Stimulated activated CD8-positive, alpha-beta memory T cell treated with anti-CD3 and anti-CD28 coated beads, Interleukin-4, amount 100 ng/mL, for 48 hours (primary cell): Measurements from ENCODE around the gene GFER.
"Not testable (repeated sequence)": the region's sequence is repeated elsewhere in the genome, so short reads cannot be mapped to it uniquely, and the experiment has no call there.

ENCODE experiments used
- DNase-seq: peaks from one replicate; pipeline ENCODE4 v3.0.0-alpha.2; 2020

Gene GFER

DNA sequence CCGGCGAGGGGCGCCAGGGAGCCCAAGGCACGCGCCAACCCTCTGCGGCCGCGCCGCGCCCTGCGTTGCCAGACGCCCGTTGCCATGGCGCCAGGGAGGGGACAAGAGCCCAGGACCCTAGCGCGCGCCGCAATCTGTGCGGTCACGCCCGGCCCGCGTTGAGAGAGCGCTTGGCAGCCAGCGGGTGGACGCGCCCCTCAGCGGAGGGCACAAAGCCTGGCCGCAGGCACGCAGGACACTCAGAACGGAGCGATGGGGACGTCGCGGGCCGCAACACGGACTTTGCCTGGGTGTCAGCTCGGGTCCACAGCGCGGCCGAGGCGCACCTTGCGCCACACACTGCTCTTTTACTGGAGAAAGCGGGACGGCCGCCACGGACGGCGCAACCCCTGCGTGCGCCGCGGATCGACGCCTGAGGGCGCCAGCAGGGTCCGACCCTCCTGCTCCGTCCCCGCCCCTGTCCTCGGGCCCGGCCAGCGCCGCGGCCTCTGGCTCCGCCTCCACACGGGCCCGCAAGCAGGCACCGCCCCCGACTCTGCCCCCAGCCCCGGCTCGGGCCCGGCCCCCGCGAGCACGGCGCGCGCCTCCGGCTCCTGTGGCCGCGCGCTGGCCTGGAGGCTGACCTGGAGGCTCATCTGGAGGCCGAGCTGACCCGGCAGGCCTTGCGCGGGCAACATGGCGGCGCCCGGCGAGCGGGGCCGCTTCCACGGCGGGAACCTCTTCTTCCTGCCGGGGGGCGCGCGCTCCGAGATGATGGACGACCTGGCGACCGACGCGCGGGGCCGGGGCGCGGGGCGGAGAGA is at the start of gene GFER:
Gene GFER, plus strand, starts transcription at position 650 of the 803 bp plus-strand sequence. Its CDS starts 26 bp downstream, at position 676.
- DNase-seq, result peak; percentile 87

DNA sequence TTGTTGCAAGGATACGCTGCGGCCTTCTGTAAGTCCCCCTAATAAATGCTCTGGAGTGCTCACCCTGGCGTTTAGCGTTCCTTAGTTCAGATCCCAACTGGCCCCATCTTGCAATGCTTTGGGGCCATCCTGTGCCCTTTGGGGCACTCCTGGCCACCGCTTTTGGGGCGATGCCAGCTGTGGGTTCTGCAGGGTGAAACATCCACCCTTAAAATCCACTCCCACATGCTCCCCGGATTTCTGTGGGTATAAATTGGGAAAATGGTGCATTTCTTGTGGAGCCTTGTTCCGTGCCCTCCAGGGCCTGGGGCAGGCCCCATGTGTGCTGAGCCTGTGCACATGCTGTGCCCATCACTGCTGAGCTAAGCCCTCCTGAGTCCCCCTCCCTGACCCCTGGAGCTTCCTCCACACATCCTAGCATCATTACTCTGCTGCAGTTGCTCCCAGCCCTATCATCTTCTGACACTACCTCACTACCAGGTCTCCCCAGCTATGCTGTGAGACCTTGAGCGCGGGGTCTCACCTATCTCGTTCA is 47.0 kb upstream of the GFER start:
- no peak for DNase-seq

DNA sequence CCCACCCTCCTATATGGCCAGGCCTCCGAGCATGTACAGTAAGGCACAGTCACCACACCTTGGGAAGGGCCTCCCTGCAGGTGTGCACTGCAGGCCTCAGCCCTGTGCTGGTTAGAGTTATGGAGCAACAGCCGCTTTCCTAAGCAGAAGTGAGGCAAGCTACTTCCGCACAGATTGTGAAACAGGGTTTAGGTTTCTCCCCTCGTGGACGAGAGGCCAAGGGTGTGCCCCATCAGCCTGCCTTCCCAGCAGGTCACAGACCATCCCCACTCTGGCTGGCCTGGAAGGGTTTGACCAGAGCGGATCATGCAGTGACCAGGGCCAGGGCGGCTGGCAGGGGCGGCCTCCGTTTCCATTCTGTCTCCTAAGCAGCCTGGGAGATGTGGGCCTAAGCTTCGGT is 45.7 kb upstream of the GFER start:
- no peak for DNase-seq

DNA sequence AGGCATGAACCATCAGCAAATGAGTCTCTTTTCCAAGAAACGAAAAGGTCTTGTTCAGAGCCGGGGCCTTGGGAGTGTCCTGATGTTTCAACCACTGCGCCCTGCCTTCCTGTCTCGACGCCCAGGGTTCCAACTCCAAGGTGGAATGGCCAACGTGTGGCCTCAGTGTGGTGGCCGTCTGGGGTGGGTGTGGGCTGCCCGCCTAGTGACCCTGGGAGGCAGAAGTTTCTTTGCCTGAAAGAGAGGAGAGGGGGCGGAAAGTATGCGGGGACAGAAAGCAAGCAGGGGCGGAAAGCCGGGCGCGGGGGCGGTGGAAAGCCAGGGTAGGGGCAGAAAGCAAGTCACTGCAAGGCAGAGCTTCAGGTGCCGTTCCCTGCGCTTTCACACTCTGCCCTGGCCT is 45.1 kb upstream of the GFER start:
- no peak for DNase-seq

DNA sequence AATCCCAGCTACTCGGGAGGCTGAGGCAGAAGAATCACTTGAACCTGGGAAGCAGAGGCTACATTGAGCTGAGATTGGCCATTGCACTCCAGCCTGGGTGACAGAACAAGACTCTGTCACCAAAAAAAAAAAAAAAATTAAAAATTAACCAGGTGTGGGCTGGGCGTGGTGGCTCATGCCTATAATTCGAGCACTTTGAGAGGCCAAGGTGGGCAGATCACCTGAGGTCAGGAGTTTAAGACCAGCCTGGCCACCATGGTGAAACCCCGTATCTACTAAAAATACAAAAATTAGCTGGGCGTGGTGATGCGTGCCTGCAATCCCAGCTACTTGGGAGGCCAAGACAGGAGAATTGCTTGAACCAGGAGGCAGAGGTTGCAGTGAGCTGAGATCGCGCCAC is 44.2 kb upstream of the GFER start:
- not testable (repeated sequence) for DNase-seq

DNA sequence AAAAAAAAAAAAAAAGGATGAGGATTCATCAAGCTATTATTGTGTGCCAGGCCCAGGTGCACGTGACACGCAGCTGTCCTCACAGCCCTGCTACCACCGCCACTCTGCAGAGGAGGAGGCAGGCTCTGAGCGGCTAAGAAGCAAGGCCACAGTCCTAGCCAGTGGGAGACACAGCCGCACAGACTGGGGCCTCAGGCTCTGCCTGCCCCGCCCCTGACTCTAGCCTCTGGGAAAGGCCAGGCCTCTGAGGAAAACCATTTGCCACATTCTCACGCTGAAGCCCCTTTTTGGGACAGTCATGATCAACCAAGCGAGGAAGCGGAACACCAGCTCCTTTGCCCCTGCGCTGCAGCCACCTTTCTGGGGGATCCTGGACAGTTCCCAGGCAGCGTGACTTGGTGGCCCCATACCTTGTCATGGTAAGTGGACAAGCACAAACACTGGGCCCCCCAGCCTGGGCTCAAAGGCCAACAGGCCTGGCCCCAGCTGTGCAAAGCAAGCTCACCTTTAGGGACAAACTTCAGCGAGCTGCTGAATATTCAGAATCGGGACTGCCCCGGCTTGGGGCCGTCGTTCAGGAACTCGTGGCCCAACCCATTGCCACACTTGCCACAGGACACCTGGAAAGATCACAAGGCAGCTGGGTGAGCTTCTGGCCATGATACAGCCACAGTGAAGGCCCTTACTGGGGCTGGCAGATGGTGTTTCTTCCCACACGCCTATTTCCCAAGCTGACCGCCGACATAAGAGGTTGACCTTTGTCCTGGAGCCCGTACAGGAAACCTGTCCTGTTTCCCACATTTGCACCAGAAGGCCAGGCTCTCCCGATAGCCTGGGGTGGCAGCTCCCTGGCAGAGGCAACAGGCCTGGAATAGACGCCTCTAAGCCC is 43.5 kb upstream of the GFER start:
- DNase-seq, result no peak

DNA sequence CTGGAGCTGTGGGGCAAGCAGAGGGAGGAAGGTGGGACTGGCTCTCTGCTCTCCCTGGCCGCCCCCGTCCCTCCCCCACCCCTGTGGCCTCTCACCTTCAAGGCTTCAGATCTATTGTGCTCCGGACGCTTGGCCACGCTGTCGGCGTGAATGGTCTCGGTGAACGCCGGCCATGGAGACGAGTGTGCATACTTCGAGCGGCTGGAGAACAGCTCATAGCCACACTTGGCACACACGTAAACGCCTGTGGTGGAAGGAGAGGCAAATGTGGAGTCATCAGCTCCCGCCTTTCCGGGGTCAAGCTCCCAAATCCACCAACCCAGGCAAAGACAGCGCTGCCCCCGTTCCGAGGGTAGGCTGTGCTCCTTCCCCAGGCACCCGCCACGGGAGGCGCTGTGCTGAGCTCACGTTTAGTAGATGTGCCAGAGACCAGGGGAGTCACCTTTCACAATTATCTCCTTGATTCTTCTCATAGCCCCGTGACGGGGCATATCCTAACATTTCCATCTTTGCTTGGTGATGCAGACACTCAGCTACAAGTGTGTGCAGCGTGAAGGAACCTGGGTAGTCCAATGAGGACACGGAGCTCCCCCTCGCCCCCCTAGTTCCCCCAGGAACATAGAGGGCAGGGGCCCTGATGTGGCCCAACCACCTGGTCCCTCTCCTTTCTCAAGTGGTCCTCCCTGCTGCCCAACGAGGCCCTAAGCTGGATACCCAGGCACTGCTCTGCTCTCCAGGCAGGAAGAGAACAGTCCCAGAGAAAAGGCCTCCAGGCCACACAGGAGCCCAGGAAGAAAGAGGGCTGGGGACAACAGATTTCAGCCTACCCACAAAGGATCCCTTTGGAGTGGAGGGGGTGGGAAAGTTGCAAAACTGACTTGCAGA is 42.6 kb upstream of the GFER start:
- no peak for DNase-seq

DNA sequence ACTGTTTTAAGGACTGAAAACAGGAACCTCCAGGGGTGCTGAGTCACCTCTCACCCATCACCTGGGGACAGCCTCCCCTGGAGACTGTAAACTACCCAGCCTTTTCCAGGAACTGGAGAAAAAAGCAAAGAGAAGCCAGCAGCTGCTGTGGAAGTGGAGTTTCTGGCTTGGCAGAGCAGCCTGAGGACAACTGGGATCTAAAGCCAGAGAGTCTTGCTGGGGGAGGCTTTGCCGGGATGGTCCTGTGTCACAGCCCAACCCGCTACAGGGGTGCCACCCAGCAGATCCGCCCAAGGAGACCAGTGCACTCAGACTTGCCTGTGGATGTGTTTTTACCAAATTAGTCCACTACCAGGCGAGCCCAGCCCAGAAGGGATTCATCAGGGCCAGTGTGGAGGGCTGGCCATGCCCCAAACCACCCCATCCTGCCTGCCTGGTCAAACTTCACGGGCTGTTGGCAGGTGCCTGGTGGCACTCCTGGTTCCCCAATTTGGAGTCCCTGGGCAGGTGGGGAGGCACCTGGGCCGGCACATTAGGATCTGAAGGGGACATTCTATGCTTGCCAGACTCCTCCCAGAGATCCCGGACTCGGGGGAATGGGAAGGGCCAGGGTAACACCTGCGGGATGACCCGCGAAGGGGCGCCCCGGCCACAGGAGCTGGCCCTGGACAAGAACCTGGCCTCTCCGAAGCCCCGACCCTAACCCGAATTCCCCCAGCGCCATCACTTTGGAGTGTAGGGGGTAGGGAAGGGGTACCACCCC is 41.8 kb upstream of the GFER start:
- DNase-seq, result peak; percentile 36

DNA sequence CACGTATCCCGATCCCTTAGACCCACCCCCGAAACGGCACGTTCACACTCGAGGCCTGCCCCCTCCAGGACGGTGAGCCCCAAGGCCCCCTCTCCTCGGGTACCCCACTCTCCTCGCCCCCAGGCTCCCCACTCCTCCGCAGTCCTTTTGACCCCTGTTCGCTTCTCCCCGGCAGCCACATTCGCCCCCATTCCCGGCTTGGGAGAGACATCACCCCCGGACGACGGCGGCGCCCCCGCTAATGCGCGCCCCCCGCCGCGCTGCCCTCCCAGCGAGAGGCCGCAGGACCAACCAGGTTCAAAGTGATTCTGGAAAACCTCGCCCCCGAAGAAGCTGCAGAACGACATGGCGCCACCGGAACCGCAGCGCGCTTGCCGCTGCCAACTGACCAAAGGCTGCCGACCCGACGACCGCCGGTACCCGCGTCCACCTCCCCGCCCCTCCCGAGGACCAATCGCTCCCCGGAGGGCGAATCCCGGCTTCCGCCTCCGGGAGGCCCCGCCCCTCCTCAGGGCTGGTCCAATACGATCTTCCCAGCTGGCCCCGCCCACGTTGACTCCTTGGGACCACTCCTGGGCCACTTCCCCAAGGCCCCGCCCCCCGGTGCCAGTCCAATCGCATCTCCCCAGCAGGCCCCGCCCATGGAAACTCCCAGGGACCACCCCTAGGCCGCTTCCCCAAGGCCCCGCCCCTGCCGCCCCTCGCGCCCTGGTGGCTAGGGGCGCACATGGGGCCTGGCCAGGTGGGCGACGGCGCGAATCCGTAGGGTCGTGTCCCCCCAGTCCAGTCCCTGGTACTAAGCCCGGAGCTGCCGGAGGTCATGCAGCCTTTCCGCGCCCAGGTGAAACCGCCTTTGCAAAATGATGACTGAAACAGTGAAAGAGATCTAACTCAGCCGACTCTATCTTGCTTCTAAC is 40.9 kb upstream of the GFER start, which contains the start of gene MSRB1:
Gene MSRB1, minus strand, starts transcription at position 390 of the 917 bp plus-strand sequence. Its CDS starts 43 bp downstream, at position 347.
- peak; percentile 100 for DNase-seq

DNA sequence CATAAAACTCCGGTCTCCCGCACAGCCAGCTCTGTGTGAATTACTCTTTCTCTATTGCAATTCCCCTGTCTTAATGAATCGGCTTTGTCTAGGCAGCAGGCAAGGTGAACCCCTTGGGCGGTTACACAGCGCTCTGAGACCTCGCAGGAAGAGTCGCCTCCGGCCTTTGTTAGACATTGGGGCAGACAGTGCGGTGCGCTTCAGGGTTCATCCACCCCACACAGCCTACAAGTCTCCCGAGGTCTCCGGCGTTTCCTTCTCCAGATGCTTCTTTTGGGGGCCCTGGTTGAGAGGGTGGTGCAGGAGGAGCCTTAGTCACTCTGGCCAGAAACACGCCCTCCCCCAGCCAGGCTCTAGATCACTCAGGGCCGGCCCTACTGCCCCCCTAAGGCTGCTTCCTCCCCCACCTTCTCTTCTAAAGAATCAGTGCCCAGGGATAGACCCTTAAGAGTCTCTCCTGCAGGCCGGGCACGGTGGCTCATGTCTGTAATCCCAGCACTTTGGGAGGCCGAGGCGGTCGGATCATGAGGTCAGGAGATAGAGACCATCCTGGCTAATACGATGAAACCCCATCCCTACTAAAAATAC is 39.3 kb upstream of the GFER start:
- no peak for DNase-seq

DNA sequence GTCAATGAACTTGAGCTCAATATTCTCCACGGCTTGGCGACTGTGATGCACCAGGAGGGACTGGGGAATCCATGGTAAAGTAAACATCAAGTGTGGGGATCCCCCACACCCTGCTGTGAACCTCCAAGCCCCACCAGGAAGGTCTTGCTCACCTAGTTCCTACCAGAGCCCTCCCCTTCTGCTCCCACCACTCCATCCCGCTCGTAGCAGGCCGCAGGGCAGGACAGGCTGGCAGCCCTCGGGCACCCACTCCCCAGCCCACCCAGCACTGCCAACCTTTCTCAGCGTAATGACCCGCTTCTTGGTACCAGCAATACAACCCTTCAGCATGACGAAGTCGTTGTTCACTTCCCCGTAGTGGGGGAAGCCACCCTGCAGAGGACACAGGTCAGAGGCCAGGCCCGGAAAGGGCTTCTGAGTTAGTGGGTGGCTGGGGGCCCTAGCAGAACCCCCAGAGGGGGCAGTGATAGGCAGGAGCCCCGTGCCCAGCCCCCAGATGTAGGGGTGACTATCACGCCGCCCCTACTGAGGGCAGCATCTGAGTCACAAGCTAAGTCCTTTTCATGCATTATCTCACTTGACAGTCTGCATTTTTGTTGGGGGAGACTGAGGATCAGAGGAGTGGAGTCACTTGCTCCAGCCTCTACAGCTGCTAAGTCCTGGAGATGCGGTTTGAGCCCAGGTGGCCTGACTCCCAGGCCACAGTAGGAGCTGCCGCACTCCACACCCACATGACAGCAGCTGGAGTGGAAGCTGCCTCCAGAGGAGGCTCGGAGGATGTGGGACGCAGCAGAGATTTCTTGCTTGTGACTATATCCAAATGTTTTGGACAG is 38.2 kb upstream of the GFER start:
- DNase-seq, result no peak

DNA sequence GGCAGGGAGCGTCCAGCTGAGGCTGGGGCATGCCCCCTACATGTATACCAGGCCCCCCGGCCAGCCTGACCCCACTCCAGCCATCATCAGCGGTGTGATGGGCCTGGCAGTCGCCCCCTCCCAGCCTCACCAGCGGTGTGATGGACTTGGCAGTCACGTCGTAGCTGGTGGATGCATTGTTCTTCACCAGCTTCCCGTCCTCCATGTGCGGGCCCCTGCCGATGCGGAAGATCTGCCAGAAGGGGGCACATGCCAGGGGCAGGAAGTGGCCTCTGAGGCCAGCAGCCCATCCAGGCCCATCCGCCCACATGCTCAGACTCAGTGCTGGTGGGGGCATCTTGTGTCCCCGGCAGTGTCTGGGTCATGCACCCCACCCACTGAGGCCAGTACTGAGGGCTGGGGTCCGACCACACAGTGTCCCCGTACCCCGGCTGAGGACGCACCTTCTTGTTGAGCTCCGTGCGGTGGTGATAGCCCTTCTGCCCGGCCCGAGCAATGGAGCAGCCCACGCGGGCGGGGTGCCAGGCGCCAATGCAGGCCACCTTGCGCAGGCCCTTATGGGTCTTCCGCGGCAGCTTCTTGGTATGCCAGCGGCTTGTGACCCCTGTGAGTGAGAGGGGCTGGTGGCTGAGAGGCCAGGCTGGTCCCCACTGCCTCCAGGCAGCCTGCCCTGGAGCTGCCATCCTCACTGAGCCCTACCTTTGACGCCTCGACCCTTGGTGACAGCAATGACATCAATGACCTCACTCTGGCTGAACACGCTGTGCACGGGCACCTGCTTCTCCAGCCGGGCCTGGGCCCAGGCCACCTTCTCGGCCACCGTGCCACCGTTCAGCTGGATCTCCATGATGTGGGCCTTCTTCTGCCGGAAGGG is 37.3 kb upstream of the GFER start:
- no peak for DNase-seq

DNA sequence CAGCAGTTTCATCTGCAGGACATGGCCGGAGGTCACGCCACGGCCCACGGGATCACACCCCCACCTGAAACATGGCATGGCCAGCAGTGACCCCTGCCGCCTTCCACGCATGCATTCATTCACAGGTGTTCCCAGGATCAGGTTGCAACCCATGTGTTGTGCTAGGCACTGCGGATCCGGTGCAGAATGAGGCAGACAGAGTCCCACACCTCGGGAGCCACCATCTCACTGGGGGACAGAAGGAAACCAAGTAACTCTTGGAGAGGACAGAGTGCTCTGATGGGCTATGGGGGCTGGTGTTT is 36.7 kb upstream of the GFER start:
- no peak for DNase-seq

DNA sequence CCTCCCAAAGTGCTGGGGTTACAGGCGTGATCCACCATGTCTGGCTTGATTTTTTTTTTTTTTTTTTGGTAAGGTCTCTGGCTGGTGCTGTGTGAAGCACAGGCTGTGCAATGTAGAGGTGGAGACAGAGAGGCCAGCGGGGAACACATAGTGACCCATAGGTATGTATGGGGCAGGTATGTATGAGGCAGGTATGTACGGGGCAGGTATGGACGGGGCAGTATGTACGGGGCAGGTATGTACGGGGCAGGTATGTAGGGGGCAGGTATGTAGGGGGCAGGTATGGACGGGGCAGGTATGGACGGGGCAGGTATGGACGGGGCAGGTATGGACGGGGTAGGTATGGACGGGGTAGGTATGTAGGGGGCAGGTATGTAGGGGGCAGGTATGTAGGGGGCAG is 34.5 kb upstream of the GFER start:
- no peak for DNase-seq

DNA sequence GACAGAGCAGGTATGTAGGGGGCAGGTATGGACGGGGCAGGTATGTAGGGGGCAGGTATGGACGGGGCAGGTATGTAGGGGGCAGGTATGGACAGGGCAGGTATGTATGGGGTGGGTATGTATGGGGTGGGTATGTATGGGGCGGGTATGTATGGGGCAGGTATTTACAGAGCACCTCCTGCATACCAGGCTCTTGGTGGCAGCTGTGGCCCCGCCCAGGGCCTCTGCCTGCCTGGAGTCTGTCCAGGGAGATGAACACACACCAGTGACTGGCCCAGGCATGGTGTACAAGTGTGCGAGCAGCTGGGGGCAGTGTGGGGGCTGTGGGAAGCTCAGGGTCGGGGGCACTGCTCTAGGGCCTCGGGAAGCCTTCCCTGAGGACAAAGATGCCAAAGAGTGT is 33.9 kb upstream of the GFER start:
- no peak for DNase-seq

DNA sequence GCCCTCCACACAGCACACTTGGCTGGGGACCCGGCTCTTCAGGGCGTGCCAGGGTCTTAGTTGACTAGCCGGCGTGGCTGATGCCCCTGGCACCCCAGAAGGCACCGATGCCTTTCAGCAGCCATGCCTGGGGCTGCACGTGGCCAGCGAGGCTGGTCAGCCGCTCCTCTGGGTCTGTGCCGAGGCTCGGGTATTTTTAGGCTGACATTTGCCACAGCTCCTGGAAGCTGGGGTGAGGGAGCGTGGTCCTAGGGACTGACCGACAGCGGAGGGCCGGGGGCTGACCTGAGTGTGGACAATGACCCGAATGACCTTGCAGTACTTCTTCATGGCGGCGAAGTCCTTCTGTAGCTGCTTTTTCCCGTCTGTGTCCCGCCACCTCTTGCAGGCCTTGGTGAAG is 33.4 kb upstream of the GFER start:
- no peak for DNase-seq

DNA sequence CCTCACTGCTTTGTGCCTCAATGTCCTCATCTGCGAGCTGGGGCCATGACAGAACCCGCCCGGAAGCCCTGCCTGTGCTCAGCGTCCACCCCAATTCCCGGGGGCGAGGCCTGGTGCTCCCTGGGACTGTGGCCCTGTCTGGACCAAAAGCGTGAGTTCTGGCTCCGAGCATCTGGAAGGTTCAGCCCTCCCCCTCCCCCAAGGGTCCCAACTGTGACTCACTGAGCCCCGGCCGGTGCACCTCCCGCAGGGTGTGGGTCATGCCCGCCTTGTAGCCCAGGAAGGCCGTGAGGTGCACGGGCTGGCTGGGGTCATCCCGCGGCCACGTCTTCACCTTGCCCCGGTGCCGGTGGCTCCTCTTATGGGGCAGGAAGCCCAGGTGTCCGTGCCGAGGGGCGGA is 30.3 kb upstream of the GFER start:
- DNase-seq, result no peak

DNA sequence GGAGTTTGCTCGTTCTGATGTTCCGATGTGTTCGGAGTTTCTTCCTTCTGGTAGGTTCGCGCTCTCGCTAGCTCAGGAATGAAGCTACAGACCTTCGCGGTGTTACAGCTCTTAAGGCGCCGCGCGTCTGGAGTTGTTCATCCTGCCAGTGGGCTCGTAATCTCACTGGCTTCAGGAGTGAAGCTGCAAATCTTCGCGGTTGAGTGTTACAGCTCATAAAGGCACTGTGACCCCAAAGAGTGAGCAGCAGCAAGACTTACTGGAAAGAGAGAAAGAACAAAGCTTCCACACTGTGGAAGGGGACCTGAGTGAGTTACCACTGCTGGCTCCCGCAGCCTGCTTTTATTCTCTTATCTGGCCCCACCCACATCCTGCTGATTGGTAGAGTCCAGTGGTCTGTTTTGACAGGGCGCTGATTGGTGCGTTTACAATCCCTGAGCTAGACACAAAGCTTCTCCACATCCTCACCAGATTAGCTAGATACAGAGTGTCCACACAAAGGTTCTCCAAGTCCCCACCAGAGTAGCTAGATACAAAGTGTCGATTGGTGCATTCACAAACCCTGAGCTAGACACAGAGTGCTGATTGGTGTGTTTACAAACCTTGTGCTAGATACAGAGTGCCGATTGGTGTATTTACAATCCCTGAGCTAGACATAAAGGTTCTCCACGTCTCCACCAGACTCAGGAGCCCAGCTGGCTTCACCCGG is 26.4 kb upstream of the GFER start:
- not testable (repeated sequence) for DNase-seq
